NCI-H2029 (cell line): ENCODE results near the gene CFAP157.

Experiments used
- DNase-seq: peaks from one replicate; lab custom pipeline; 2025; lab: John Stamatoyannopoulos, UW

Gene CFAP157

DNA sequence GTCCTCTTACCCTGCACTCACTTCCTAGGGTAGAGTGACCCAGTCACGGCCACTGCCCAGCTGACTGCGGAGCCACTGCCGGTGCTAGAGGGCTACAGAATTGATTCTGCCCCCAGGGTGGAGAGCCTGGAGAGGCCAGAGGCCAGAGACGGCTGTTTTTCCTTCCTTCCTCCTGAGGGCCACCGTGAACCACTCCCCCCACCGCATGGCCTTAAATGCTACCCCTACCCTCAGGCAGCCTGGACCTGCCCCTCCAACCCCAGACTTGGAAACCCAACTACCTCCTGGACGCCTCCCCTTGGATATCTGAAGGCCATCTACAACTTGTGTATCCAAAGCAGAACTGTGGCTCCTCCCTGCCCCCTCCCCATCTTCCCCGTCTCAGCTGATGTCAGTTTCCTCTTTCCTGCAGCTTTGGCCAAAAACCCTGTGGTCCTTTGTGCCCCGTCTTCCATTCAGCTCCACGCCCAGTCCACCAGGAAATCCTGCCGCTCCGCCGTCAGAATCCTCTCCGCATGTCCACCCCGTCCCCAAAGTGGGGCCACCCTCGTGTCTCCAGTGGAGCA lies 55.4 kb downstream of the CFAP157 start:
- DNase-seq, result no peak

DNA sequence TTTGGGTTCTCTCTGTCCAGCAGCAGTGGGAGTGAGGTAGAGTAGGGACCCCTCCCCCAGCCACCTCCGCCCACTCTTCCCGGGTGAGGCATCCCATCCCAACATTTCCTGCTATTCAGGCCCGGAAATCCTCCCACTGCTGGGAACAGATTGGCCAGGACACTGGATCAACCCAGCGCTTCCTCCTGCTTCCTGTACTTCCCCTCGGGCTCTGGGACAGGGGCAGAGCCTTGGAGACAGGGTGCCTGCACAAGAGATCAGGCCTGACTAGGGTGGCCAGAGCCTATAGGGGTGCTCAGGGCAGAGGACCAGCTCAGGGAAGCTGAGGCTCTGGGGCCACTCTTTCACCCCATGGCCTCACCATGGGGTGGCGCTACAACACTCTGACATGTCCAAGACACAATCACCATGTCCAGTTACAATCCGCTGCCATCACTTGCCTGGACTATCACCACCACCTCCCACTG lies 57.2 kb downstream of the CFAP157 start:
- no peak for DNase-seq

DNA sequence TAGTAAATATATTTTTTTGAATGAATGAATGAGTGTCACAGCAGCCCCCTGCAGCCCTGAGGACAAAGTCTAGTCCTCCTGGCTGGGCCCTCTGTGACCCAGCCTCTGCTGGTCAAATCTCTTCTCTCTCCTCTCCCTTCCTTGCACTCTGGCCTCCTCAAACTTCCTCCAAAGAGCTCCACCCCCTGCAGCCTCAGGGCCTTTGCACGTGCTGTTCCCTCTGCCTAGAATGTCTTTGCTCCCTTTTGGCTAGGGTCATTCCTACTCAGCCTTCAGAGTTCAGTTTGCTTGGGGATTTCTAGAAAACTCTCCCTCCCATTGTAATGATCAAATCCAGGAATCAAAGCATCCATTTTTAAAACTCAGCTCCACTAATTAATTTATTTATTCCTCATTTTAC lies 58.6 kb downstream of the CFAP157 start:
- no peak for DNase-seq
